Measurements from ENCODE around the gene GAMT. TPM values are rescaled to one million over a fixed set of nuclear protein-coding genes. Genes with fewer than 3 reads are reported as not detected.

The GAMT gene
- total and polyA plus RNA-seq, 2 experiments from 2014 or later = 21.5 to 36.9 TPM

DNA sequence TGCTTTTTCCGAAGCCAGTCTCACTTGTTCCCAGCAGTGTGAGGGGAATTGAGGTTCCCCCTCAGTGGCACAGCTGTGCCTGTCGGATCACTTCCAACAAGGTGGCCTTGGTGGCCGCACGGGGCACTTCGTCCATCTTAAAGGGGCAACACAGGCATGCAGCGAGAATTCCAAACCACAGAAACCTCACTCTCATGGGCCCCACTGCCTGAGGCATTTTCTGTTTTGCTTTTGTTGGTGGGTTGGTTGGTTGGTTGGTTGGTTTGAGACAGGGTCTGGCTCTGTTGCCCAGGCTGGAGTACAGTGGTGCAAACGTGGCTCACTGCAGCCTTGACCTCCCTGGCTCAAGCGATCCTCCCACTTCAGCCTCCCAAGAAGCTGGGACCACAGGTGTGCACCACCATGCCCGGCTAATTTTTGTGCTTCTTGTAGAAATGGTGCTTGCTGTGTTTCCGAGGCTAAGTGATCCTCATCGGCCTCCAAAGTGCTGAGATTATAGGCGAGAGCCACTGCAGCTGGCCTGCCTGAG lies 21.3 kb downstream of the GAMT start:
- Mint-ChIP-seq H3K9me3 (peaks cover 5% of the 10 kb centered on the region), H3K27me3 (ENCODE audit: insufficient read depth, low read depth, poor library complexity) (peaks cover 23% of the 10 kb centered on the region), H3K4me1 (peaks cover 13% of the 10 kb centered on the region), H3K27ac (no peak overlapping the region), H3K36me3 (ENCODE audit: low read depth) (peaks cover 24% of the 10 kb centered on the region), H3K4me3 (no peak overlapping the region; the same call in 2 of the 3 replicates)
- Histone ChIP-seq H3F3A (replicated peaks; ENCODE audit: low read depth) (peaks cover 13% of the 10 kb centered on the region), H3K36me3 (ENCODE audit: insufficient read depth) (no peaks in the 10 kb centered on the region; the same call in 1 of the 2 replicates), H2AFZ (no peak overlapping the region), H3K79me2 (replicated peaks; ENCODE audit: insufficient read depth) (peaks cover 11% of the 10 kb centered on the region), H3K27me3 (ENCODE audit: insufficient read depth) (no peaks in the 10 kb centered on the region), H3K4me3 (no peak overlapping the region), H3K4me1 (ENCODE audit: insufficient read depth) (peaks cover 16% of the 10 kb centered on the region; the same call in 1 of the 2 replicates), H4K20me1 (replicated peaks; ENCODE audit: insufficient read depth) (peaks cover 4% of the 10 kb centered on the region), H3K9me2 (ENCODE audit: insufficient read depth) (no peaks in the 10 kb centered on the region), H3K27ac (ENCODE audit: low read depth) (no peak overlapping the region), H3K4me2 (no peak overlapping the region)
- no peak for DNase-seq (ENCODE audit: low spot score)
- ATAC-seq = no peak
- TF ChIP-seq STAT1 (IDR thresholded peaks at IDR 0.05; ENCODE audit: unreplicated experiment) = no peak
- no peak for TF ChIP-seq ZNF114 (CRISPR knock-in tag; IDR thresholded peaks at IDR 0.05)
- no peak for TF ChIP-seq REST (IDR thresholded peaks at IDR 0.05; ENCODE audit: unreplicated experiment)
- no peak for TF ChIP-seq EZH2 (IDR thresholded peaks at IDR 0.05; ENCODE audit: low read depth, unreplicated experiment)
- no peak for TF ChIP-seq NANOG (IDR thresholded peaks at IDR 0.05; ENCODE audit: borderline replicate concordance)
- no peak for TF ChIP-seq CREB1 (CRISPR knock-in tag; IDR thresholded peaks at IDR 0.05; ENCODE audit: low read depth)
- no peak for TF ChIP-seq ZNF462 (CRISPR knock-in tag; IDR thresholded peaks at IDR 0.05)
- TF ChIP-seq POLR2AphosphoS5 (IDR thresholded peaks at IDR 0.05; ENCODE audit: low read depth) = no peak
- TF ChIP-seq EZH2phosphoT487 (IDR thresholded peaks at IDR 0.05; ENCODE audit: unreplicated experiment) = no peak
- TF ChIP-seq, protein P1, sequence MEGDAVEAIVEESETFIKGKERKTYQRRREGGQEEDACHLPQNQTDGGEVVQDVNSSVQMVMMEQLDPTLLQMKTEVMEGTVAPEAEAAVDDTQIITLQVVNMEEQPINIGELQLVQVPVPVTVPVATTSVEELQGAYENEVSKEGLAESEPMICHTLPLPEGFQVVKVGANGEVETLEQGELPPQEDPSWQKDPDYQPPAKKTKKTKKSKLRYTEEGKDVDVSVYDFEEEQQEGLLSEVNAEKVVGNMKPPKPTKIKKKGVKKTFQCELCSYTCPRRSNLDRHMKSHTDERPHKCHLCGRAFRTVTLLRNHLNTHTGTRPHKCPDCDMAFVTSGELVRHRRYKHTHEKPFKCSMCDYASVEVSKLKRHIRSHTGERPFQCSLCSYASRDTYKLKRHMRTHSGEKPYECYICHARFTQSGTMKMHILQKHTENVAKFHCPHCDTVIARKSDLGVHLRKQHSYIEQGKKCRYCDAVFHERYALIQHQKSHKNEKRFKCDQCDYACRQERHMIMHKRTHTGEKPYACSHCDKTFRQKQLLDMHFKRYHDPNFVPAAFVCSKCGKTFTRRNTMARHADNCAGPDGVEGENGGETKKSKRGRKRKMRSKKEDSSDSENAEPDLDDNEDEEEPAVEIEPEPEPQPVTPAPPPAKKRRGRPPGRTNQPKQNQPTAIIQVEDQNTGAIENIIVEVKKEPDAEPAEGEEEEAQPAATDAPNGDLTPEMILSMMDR (conservative IDR thresholded peaks at IDR 0.05; ENCODE audit: low read depth in 2 of 2) = no peak
- no peak for TF ChIP-seq JUNB (IDR thresholded peaks at IDR 0.05; ENCODE audit: unreplicated experiment)
- TF ChIP-seq, protein P2, sequence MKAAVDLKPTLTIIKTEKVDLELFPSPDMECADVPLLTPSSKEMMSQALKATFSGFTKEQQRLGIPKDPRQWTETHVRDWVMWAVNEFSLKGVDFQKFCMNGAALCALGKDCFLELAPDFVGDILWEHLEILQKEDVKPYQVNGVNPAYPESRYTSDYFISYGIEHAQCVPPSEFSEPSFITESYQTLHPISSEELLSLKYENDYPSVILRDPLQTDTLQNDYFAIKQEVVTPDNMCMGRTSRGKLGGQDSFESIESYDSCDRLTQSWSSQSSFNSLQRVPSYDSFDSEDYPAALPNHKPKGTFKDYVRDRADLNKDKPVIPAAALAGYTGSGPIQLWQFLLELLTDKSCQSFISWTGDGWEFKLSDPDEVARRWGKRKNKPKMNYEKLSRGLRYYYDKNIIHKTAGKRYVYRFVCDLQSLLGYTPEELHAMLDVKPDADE (IDR thresholded peaks at IDR 0.05) = no peak

Measured in GM23338 (cell line).